T-helper 2 cell treated with Interferon-gamma antibody and Interleukin-4, amounts not matched to agents 100 ng/mL and 5 ng/mL, for 36 hours (primary cell): ENCODE data around the gene NKAIN4. TPM values are rescaled to one million over a fixed set of nuclear protein-coding genes. Genes with fewer than 3 reads are reported as not detected.

Experiments
- intact Hi-C: fragments of 100-400 bp; cut with micrococcal nuclease; formaldehyde crosslinking; loops from one replicate; pipeline ENCODE4 v1.15.1; 2023
- total RNA-seq: library from RNA; stranded (reverse); gene quantifications from 2 replicates; pipeline ENCODE4 v1.2.3, GENCODE V29; 2022

Gene NKAIN4
- total RNA-seq, 1 donor from 2014 or later: not detected

DNA sequence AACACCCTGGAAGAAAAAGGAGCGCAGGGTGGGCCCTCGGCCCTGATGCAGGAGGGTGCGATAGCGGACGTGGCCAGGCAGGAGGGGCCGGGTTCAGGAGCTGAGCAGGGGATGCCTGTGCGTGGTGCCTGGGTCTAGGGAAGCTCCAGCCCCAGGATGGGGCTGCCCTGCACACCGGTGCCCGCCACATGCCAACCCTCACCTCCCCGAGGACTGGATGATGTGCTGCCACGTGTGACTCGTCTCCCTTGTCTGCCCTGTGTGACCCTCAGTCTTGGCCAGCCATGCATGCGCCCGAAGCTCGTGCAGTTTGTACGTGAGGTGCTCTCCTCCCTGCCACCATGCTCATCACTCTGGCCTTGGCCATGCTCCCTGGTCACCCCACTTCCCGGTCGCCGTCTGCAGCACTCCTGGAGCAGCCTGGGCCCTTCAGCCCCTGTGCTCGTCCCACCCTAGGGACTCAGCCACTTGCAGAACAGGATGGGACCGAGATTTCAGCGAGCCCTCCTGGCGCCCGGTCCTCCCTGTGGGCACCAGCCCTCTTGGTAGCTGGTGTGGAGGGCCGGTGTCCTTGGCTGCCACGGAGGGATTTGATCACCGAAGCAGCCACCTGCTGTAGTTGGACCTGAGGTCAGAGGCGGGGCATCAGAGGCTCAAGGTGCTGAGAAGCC is 34.5 kb upstream of the NKAIN4 start:
- intact Hi-C loops: no loop called here

GRCh38 chr20:63287697-63288580 is 33.7 kb upstream of the NKAIN4 start:
- intact Hi-C loops: no loop called here

- intact Hi-C loops: no loop called here
These were observed 32.8 kb upstream of the NKAIN4 start for GRCh38 chr20:63286781-63287696.

DNA sequence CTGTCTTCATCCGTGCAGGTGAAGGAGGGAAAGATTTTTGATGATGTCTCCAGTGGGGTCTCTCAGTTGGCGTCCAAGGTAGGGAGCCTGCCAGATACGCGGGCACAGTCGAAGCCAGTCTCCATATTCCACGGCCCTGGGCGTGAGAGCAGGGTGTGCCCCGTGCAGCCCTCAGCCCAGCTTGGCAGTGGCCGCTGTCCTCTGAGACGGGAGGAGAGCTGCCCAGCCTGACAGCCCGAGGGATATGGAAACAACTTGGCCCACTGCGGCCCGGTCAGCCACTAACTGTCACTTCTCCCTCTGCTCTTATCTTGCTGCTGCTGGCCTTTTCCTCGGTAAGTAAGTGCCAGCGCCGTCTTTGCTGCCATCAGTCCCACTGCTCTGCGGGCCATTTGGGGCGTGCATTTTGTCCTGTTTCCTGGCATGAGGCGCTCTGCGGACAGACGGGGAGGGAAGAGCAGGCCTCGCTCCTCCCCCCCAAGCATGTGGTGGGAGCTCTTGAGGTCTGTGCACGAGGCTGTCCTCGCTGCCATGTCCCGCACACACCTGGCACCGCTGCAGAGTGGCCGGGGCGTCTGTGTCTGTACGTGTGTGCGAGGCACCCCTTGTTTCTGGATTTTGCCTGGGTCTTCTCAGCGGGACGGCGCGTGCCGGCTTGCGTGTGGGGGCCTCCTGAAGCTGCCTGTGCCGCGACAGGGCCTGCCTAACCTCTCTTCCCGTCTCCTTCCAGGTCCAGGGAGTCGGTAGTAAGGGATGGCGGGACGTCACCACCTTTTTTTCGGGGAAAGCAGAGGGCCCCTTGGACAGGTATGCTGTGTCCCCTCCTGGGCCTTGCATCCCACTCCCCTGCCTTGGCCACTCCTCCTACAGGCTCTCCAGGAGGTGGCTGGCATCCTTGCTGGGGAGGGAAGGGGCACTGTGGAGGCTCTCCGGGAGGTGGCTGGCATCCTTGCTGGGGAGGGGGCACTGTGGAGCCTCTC is 31.7 kb upstream of the NKAIN4 start:
- intact Hi-C loops: no loop called here

DNA sequence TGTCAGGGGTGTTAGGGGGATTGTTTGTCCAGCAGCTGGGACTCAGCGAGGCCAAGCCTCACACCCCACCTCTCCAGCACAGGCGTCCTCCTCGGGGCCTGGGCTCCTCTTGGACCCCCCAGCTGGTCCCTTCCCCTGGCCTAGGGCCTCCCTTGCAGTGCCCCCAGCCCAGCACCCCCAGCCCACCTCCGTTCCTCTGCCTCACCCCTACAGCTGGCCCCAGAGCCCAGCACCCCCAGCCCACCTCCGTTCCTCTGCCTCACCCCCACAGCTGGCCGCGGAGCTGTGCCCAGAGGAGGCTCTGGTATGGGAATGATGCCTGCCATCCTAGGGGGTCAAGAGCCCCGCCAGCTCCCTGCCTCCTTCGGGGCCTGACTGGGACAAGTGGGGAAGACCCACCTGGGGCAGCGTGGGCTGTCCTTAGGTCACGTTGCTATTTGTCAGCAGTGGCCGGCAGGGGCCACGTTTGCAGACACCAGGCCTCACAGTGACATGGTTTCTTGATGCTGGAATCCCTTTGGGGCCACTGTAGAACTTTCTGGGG is 30.8 kb upstream of the NKAIN4 start:
- intact Hi-C loops: no loop called here

DNA sequence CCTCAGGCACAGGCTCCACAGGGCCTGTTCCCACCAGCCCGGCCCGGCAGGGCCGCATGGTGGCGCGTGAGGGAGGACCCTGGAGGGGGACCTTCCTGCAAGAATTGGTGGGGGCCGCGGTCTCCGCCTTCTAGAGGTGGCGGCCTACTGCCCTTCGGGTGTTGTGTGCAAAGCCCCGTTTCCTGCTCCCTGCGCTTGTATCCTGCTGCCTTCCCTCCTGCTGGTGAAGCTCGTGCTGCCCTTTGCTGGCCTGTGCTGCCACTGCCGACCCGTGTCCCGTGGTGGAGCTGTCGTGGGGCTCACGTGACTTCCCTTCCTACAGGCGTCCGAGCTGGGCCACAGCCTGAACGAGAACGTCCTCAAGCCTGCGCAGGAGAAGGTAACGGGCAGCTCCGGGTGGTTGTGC is 30.3 kb upstream of the NKAIN4 start:
- intact Hi-C loops: no loop called here

GRCh38 chr20:63284083-63284440 is 29.8 kb upstream of the NKAIN4 start:
- intact Hi-C loops: no loop called here

DNA sequence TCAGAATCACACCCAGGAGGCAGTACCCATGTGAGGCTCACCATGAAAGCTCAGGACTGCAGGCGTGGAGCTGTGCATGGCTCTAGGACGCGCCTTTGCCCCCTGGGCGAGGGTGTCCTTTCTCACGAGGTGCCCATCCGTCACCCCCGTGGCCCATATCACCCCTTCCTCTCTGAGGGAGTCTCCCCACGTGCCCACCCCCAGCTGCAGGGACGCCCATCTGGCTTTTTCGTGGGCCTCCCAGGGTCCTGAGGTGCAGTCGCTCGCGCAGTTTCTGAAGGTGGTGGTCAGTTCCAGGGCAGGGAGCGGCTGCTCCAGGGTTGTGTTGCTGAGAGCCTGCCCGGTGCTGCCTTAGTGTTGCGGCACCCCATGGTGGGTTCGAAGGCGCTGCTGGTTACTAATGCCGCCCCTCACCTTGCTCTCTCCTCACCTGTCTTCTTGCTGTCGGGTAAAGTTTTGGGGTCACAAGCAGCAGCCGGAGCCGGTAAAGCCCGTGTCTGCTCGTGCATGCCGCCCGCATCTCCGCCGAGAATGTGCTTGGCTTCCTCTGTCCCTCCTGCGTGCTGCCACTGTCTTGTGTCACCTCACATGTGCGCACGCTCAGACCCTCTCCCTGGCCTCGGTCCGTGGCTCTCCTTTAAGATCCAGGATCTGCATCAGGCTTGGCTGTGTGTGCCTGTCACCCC is 29.3 kb upstream of the NKAIN4 start:
- intact Hi-C loops: no loop called here

GRCh38 chr20:63282946-63283345 is 28.7 kb upstream of the NKAIN4 start:
- intact Hi-C loops: no loop called here

DNA sequence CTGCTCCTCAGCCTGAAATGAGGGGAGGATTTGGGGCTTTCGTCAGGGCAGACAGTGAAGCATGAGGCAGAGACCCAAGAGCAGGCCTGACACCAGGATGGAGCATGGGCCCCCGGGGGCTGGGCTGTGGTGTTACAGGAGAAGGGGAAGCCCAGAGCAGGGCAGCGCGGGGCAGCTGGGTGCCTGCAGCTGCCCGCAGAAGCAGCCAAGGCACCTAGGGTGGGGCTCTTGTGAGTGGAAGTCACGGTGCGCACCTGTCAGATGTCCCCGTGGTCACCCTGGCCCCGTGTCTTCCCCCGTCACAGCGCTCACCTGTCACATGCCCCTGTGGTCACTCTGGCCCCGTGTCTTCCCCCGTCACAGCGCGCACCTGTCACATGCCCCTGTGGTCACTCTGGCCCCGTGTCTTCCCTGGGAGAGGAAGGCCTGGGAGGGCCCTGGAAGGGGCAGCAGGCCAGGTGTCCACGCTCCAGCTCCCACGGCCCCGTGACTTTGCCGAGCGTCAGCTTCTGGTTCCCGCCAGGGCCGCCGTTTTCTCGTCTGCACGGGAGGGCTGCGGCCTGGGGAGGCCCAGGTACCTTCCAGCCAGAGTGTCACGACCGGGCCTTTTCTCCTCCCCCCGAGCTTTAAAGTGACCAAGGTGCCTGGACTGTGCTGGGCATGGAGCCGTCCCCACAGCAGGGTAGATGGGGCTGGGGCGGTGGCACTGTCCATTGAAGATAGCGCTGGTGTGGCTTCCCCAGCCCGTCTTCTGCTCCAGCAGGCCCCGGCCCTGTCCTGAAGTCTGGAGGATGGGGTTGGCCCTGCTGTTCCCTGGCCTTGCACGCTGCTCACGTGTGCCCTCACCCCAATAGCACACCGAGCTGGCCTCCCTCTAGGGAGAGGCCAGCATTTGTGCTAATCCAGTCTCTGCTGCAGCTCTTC is 27.7 kb upstream of the NKAIN4 start:
- intact Hi-C loops: no loop called here

DNA sequence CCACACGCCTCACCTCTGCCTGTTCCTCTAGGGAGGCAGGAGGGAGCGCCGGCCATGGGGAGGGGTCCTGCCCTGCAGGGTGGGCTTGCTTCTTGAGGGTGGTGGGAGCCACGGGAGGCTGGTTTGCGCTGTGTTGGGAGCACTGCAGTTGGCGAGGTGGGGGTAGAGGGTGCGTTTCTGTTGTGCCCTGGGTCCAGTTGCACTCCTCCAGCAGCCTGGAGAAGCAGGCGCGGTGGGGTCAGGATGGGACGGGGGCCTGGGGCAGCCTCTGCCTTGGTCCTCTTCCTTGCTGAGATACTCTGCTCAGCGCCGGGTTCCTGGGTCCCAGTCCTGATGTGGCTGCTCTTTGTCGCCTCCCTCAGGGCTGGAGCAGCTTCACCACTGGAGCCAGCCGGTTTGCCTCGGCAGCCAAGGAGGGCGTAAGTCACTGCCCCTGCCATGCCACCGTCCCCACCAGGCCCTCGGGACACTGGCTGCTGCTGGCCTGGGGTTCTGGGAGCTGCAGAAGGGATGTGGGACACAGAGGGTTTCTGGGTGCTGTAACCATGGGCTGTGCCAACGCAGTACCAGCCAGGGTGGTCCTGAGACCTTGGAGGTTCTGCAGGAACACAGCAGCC is 26.8 kb upstream of the NKAIN4 start:
- intact Hi-C loops: no loop called here

- intact Hi-C loops: no loop called here
These were observed 26.1 kb upstream of the NKAIN4 start for GRCh38 chr20:63280371-63280770.

- intact Hi-C loops: no loop called here
These were observed 25.7 kb upstream of the NKAIN4 start for GRCh38 chr20:63279931-63280330.

- intact Hi-C loops: no loop called here
These were observed 24.4 kb upstream of the NKAIN4 start for GRCh38 chr20:63278661-63279060.

DNA sequence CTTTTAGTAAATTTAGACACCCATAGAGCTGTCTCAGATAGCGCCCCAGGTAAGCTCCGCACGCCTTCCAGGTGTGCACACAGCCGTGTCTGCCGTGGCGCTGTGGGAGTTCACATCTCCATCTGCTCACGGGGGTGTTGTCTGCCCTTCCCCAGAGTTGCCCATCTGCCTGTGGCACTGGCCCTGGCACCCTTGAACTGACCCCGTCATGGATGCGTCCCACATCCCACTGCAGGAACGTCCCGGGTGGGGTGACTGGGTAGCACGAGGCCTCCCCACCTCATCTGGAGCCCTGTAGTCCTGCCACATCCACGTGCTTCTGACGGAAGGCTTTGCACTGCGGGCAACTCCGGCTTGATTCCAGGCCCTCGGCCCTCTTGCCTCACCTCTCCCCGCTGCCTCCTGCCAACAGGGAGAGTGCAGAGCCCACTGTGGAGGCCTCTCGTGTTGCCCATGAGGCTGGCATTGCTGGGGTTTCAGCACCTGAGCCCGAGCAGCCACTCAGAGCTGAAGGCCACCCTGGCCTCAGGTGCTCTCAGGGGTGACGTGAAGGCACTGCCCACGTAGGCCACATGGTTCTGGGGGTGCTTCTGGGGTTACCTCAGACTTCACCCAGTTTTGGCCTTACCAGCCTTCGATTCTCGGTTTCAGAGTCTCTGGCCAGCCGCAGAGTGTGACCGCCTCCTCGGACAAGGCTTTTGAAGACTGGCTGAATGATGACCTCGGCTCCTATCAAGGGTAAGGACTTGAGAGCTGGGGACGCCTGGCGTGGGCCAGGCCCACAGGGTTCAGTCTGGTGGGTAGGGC is 23.4 kb upstream of the NKAIN4 start:
- intact Hi-C loops: no loop called here

DNA sequence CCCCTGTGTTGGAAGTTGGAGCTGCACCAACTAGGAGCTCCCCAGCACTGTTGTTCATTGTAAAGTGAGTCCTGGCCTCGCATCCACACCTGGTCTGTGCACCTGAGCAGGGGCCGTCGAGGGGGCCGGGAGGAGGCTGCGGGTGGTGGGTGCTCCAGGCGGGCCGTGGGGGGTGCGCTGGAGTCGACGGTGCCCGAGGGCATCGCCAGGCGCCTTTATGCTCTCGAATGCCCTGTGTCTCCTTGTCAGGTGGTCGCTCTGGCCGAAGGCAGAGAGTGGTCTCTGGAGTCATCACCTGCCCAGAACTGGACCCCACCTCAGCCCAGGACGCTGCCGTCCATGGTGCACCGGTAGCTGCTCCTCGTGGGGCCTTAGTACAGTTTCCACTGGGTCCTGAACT is 22.7 kb upstream of the NKAIN4 start:
- intact Hi-C loops: no loop called here

- intact Hi-C loops: no loop called here
These were observed 21.6 kb upstream of the NKAIN4 start for GRCh38 chr20:63275825-63276224.
